K562 (cell line): ENCODE measurements around the gene CREB3L1. TPM values are rescaled to one million over a fixed set of nuclear protein-coding genes. Genes with fewer than 3 reads are reported as not detected.

Source experiments
- AFF4 ChIP-seq: sonication (generic); formaldehyde crosslinking; IDR thresholded peaks from 2 replicates; pipeline ENCODE4 v1.8.0; 2023; ENCODE audit warnings: mild to moderate bottlenecking, missing genetic modification reagents
- ATF3 ChIP-seq, 2 experiments: fragments of 450-650 bp in 1 of 2; sonication (generic) in 1 of 2; formaldehyde crosslinking in 1 of 2; IDR thresholded peaks in 1 of 2; conservative IDR thresholded peaks in 1 of 2; 2 replicates each; pipeline versions ENCODE4 v1.6.1 to v1.8.1; 2016 to 2023; ENCODE audit warnings: mild to moderate bottlenecking in 2 of 2, moderate library complexity in 2 of 2, inconsistent platforms in 1 of 2, missing genetic modification reagents in 1 of 2
- CBFA2T3 ChIP-seq: fragments of 450-650 bp; IDR thresholded peaks from 2 replicates; pipeline ENCODE4 v1.6.1; 2017
- CUX1 ChIP-seq: fragments of 200-800 bp; sonication (Bioruptor generic); IDR thresholded peaks from 2 replicates; pipeline ENCODE4 v1.6.1; 2016; ENCODE audit warnings: missing genetic modification characterization, missing compliant biosample characterization
- FOSL1 ChIP-seq: fragments of 200-800 bp; sonication (Bioruptor generic); conservative IDR thresholded peaks from 2 replicates; pipeline ENCODE4 v1.6.1; 2016; ENCODE audit warnings: missing genetic modification characterization, missing compliant biosample characterization
- SMARCE1 ChIP-seq: fragments of 450-650 bp; IDR thresholded peaks from 2 replicates; pipeline ENCODE4 v1.7.1; 2016; ENCODE audit warnings: mild to moderate bottlenecking
- TFAP4 ChIP-seq: sonication (generic); formaldehyde crosslinking; IDR thresholded peaks from 2 replicates; pipeline ENCODE4 v1.8.0; 2022; ENCODE audit warnings: missing genetic modification reagents, mild to moderate bottlenecking, moderate library complexity, borderline replicate concordance
- ZNF592 ChIP-seq: fragments of 450-650 bp; IDR thresholded peaks from 2 replicates; pipeline ENCODE4 v1.6.1; 2017; ENCODE audit warnings: antibody characterized with exemption, mild to moderate bottlenecking
- ZNF766 ChIP-seq: fragments of 200-800 bp; sonication (Bioruptor generic); conservative IDR thresholded peaks from 2 replicates; pipeline ENCODE4 v1.6.1; 2016; ENCODE audit warnings: missing genetic modification characterization, missing compliant biosample characterization
- polyA plus RNA-seq, 8 experiments: library from polyadenylated mRNA; depleted of rRNA in 4 of 8; stranded (reverse) in 5 of 8; unstranded in 3 of 8; fragments of >200 nt; fragmentation: Nextera tagmentation in 2 of 8; fragmentation: Illumina TruSeq in 1 of 8; extraction: Ambion mirVana in 2 of 8; extraction: Trizol in 1 of 8; gene quantifications; 2 replicates each; pipeline versions ENCODE4 v1.2.1 to v1.2.3, GENCODE V29; 2011 to 2014; ENCODE audit warnings: inconsistent platforms in 1 of 8, missing spikeins in 1 of 8
- total RNA-seq, 7 experiments: library from RNA; depleted of rRNA in 6 of 7; stranded (reverse); fragments of >200 nt in 6 of 7; fragmentation: Illumina TruSeq in 2 of 7; extraction: Trizol in 2 of 7; gene quantifications; 2 replicates each; pipeline versions ENCODE4 v1.2.1 to v1.2.3, GENCODE V29; 2011 to 2021; ENCODE audit warnings: low replicate concordance in 1 of 7

The CREB3L1 gene
- total and polyA plus RNA-seq, 9 of the 15 experiments (the other 6 are each of a cell fraction or from before 2014, with no cell fraction given): 1.2 to 27.6 (median 3.7) TPM

- peak; percentile 44; the same call in 1 of the 2 replicates for TF ChIP-seq ZNF766
- TF ChIP-seq CBFA2T3: peak; percentile 41; the same call in 1 of the 2 replicates
- TF ChIP-seq TFAP4 (CRISPR knock-in tag): 0 out of 2 replicates have a peak, but pooled peaks have one; percentile 4
- TF ChIP-seq AFF4: peak; percentile 24; the same call in 1 of the 2 replicates
- peak; percentile 96 for TF ChIP-seq FOSL1 (tag)
- TF ChIP-seq SMARCE1: peak; percentile 44; the same call in 1 of the 2 replicates
- peak; percentile 79 for TF ChIP-seq ZNF592
- peak; percentile 89 for TF ChIP-seq ATF3 (IDR thresholded peaks at IDR 0.05)
- no peak for TF ChIP-seq ATF3 (CRISPR knock-in tag; conservative IDR thresholded peaks at IDR 0.05)
- TF ChIP-seq CUX1 (CRISPR knock-in tag): 0 out of 2 replicates have a peak, but pooled peaks have one; percentile 13
Measured at GRCh38 chr11:46249938-46250744, 27.3 kb upstream of the CREB3L1 start (continued).
